Measurements from ENCODE around the gene LZIC.
"Not testable (repeated sequence)": the region's sequence is repeated elsewhere in the genome, so short reads cannot be mapped to it uniquely, and the experiment has no call there.

LZIC gene

GRCh38 chr1:9942939-9943788 is at the start of gene LZIC, which contains the start of gene NMNAT1:
Gene LZIC, minus strand, starts transcription at chr1:9943391. Its CDS starts 6,772 bp downstream, at chr1:9936619.
Gene NMNAT1, plus strand, starts transcription at chr1:9943475. Its CDS starts 28,599 bp downstream, at chr1:9972074.
- DNase-seq (ENCODE audit: low read depth in 2 of 2, low spot score in 1 of 2): peak; percentile 79 to 81

GRCh38 chr1:9992910-9993309 is 49.7 kb upstream of the LZIC start:
- no peak for DNase-seq (ENCODE audit: low read depth in 2 of 2, low spot score in 1 of 2)

GRCh38 chr1:9990944-9991343 is 47.8 kb upstream of the LZIC start:
- DNase-seq (ENCODE audit: low read depth in 2 of 2, low spot score in 1 of 2): no peak

GRCh38 chr1:9989773-9990172 is 46.6 kb upstream of the LZIC start:
- no peak for DNase-seq (ENCODE audit: low read depth in 2 of 2, low spot score in 1 of 2)

DNA sequence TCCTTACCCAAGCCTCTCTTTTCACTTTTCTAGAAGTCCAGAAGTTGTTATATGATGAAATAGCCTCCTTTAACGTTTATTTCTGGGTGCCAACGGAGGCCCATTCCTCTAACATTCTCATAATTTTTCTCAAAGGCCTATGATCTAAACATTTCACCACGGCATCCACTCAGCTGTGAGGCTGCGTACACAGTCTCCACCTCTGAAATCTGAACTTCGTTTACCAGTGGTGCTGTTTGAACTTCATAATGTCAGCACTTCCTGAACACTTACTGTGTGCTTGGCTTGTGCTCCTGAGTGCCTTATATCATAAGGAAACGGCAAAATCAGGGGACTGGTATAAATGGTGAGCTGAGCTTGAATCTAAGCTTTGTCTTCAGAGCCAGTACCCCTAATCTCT is 41.8 kb upstream of the LZIC start:
- DNase-seq (ENCODE audit: low read depth in 2 of 2, low spot score in 1 of 2): no peak

- DNase-seq (ENCODE audit: low read depth in 2 of 2, low spot score in 1 of 2): no peak
Measured at GRCh38 chr1:9984253-9984652, 41.1 kb upstream of the LZIC start.

DNA sequence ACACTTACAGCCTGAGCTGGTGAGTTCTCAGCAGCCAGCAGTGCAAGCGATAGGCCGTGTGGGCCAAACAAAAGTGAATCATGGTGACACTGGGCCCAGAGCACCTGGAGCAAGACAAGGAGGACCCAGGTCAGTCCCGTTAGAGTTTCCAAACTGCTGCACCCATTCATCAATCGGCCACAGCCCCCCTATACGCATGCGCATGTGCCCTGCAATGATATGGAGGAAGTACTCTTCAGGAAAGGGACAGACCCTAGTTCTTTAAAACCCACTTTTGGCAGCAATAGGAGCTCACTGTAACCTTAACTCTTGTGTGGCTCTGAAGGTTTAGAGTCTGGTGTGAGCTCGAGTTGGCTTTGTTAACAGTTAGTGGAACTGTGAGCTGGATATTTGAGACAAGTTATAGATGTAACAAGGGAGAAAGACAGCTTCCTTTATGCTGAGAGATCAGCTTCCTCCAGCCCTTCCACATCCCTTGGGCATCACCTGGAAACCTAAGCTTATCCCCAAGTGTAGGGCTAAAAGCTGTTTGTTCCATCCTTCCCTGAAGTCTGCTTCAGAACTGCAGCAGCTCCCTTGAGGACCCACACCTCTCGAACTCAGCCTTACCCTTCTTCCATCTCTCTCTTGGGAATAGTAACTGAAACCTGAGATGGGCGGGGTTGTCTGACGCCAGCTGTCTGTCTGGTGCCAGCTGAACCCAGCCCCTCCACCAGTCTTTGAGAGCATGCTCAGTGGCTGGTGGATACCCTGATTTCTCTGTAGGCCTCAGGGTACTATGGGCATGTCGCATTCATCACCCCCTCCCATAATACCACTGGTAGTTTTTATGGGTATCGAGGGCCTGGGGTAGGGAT is 17.7 kb upstream of the LZIC start:
- no peak for DNase-seq (ENCODE audit: low read depth in 2 of 2, low spot score in 1 of 2)

DNA sequence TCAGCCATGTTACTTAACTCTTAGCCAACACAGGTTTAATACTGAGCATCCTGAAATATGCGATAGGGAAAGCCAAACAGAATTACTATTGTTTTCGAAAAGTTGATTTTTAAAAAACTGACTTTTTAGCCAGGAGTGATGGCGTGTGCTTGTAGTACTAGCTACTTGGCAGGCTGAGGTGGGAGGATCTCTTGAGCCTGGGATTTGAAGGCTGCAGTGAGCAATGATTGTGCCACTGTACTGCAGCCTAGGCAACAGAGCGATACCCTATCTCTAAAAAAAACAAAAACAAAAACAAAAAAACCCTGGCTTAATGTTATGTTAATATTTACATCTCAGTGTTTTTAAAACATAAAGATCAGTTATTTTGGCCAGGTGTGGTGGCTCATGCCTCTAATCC is 16.8 kb upstream of the LZIC start:
- DNase-seq (ENCODE audit: low read depth in 2 of 2, low spot score in 1 of 2): no peak

DNA sequence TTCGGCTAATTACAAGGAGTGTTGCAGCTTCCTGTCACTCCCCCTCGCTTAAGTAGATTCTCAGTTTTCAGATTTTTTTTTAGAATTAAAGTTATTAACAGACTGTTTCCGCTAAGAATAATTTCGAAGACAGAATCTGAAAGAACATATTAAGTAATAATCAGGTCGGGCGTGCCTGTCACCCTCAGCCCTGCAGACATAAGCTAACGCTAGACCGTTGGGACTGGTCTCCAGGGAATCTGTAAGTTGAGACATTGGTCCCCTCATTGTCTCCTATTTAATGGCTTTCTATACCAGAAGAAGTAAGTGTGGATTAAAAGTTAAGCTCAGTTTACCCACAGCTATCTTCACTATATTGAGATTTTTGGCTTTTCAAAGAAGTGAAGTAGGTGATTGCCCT is 14.5 kb upstream of the LZIC start:
- no peak for DNase-seq (ENCODE audit: low read depth in 2 of 2, low spot score in 1 of 2)

GRCh38 chr1:9946315-9946714 is 3.1 kb upstream of the LZIC start:
- no peak for DNase-seq (ENCODE audit: low read depth in 2 of 2, low spot score in 1 of 2)

DNA sequence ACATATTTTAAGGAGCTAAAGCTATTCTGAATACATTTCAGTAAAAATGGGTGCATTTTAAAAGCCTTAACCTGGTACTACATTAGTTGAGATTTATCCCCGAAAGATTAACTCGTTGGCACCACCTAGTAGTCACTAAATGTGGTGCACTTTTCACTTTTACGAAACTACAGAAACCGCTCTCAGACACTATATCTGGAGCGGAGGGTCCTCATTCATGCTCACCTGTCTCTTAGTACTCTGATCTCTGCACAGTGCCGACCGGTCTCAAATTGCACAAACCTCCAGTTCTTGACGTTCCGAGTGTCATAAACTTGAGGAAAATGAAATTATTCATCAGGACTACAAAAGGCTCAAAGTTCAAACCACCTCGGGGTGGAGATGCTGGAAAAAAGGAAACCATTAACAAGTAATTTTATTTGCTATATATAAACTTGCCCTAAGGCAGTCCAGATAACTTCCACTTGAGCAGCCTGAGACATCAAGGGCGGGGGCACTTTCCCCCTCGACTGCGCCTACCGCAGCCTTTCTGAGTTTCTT is 722 bp downstream of the LZIC start:
- no peak for DNase-seq (ENCODE audit: low read depth in 2 of 2, low spot score in 1 of 2)

DNA sequence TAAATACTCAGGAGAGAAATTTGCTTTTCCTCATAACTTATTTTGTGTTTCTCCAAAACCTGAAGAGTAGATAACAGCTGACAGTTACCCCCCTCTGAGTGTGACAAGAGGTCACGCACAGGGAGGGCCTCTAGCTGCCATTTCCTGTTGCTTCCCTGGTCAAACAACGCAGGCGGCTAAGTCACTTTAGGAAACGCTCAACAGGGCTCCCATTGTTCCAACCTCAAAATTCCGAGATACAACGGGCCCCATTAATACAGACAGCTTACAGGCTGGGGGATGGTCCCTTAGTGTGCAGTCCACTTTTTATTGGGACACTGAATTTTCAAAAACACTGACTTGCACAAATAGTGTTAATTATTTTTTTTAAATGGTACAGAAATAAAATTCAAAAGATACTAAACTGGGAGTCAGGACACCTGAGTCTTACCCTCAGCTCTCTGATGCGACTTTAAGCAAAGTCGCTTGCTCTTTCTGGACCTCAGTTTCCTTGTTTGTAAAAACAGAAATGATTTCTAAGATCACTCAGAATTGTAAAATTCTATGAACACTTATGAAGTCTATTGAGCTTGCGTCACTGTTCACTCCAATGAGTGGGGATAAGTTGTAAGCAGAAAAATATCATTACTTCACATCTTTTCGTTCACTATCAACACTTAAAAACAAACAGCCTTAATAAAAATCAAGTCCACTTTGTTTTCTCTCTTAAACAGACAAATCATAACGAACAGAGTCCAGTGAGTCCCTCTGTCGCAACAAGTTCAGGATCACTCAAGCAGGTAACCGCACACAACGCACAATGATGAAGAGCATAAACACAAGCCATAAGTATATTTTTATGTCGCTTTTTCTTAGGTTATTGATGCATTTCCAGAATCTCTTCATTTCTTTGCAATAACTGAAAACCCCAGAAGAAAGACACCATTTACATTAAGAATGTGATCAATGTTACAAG is 13.5 kb downstream of the LZIC start:
- DNase-seq (ENCODE audit: low read depth in 2 of 2, low spot score in 1 of 2): no peak

- no peak for DNase-seq (ENCODE audit: low read depth in 2 of 2, low spot score in 1 of 2)
Measured at GRCh38 chr1:9927259-9927658, 15.9 kb downstream of the LZIC start.

- no peak for DNase-seq (ENCODE audit: low read depth in 2 of 2, low spot score in 1 of 2)
Measured at GRCh38 chr1:9922342-9922741, 20.8 kb downstream of the LZIC start.

DNA sequence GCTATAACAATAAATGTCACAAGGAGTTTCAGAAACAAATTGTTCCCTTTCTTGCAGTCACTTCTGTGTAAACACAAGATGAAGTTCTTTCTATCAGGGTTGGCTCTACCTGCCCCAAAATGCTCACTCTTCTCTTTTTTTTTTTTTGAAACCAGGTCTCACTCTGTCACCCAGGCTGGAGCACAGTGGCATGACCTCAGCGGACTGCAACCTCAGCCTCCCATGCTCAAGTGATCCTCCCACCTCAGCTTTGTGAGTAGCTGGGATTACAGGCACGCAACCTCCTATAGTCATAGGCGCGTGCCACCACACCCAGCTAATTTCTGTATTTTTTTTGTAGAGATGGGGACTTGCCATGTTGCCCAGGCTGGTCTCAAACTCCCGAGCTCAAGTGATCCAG is 22.6 kb downstream of the LZIC start:
- no peak for DNase-seq (ENCODE audit: low read depth in 2 of 2, low spot score in 1 of 2)

DNA sequence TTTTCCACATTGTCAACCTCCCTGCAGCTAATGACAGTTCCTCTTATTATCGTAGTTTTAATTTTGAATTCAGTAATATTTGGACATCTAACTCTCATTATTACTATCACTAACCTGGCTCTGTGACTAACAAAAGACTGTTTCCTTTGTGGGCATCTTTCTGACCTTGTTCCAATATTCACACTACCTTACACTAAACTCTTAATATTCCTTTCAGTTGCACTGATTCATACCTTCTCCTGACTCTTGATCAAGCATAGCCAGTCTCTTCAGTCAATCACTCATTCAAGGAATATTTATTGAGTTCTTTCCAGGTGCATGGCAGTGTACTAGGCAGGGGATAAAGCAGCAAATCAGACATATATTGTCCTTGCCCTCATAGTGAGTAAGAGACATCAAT is 25.3 kb downstream of the LZIC start:
- no peak for DNase-seq (ENCODE audit: low read depth in 2 of 2, low spot score in 1 of 2)

DNA sequence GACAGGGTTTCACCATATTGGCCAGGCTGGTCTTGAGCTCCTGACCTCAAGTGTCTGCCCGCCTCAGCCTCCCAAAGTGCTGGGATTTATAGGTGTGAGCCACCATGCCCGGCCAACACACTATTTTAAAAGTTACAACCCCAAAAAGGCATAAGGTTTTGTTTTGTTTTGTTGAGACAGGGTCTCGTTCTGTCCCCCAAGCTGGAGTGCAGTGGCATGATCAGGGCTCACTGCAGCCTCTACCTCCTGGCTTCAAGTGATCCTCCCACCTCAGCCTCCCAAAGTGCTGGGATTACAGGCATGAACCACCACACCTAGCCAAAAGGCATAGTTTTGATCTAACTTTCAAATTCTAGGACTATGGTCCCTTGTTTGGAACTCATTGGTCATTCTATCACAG is 25.7 kb downstream of the LZIC start:
- not testable (repeated sequence) for DNase-seq (ENCODE audit: low read depth in 2 of 2, low spot score in 1 of 2)

GRCh38 chr1:9916452-9916851 is 26.7 kb downstream of the LZIC start:
- DNase-seq (ENCODE audit: low read depth in 2 of 2, low spot score in 1 of 2): no peak

GRCh38 chr1:9914610-9914937 is 28.6 kb downstream of the LZIC start:
- DNase-seq (ENCODE audit: low read depth in 2 of 2, low spot score in 1 of 2): no peak

DNA sequence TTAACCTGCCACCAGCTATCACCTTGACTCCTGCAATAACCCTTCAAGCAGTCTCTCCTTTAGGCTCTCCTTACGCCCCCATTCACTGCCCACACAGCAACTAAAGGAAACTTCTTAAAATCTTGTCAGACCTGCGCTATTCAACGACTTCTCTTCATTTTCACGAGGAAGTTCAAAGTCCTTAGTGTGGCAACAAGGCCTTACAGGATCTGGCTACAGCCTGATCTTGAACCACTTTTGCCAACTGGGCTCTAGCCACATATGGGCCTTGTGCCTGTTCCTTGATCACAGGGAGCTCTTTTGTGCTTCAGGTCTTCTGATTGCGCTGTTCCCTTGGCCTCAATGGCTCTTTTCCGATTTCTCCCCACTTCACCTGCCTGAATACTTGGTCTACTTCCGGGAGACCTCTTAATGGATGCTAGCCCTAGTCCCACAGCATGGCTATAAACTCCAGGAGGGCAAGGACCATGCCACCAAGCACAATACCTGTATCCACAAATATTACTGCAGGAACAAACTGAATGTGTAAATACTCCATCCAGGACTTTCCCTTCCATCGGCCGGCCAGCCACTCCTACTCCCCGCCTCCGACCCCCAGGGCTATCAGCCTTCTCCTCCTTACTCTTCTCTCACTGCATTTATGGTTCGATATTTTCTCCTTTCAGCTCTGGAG is 30.8 kb downstream of the LZIC start:
- no peak for DNase-seq (ENCODE audit: low read depth in 2 of 2, low spot score in 1 of 2)
